GM19193 (cell line): Measurements from ENCODE around the gene TLE1.

Source experiments
- POLR2A ChIP-seq: IDR thresholded peaks from 4 replicates; pipeline ENCODE4 v1.6.1; 2011; ENCODE audit not compliant: insufficient read depth, insufficient read length; ENCODE audit errors: extremely low read depth

Gene TLE1

DNA sequence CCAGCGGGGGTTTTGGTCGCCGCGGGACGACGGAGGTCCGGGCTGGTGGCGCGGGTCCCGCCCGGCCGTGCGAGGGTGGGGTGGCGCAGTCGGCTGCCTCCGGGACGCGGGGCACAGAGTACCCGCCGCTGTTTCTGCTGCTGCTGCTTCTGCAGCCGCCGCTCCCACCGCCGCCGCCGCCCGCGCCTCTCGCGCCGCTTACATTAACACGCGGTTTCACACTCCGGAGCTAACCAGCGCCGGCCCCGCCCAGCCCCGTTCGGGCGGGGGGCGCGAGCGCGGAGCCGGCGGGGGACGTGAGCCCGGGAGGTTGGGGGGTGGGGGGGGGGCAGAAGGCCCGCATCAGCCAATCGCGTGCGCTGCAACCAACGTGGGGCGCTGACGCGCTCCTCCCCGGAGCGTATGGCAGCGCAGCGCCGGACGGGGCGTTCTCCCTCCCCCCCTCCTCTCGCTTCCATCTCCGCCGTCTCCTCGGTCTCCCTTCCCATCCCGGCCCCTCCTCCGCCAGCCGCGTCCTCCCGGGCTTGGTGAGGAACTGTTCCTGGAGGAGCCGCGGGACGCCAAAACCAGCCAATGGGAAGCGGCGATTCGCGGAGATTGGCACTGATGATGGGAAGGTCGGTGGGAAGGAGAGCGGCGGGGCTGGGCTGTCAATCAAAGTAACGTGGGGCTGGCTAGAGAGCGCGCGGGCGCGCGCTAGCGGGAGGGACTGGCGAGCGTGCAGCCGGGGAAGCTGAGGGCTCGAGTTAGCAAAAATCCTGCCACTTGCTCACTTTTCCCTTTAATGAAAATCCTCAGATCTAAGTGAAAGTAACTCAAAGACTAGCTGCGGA, at the start of gene TLE1:
Gene TLE1 (minus strand): TSS at position 205 of the 833 bp plus-strand sequence. CDS start 1,307 bp downstream, outside the sequence.
- no peak for TF ChIP-seq POLR2A

DNA sequence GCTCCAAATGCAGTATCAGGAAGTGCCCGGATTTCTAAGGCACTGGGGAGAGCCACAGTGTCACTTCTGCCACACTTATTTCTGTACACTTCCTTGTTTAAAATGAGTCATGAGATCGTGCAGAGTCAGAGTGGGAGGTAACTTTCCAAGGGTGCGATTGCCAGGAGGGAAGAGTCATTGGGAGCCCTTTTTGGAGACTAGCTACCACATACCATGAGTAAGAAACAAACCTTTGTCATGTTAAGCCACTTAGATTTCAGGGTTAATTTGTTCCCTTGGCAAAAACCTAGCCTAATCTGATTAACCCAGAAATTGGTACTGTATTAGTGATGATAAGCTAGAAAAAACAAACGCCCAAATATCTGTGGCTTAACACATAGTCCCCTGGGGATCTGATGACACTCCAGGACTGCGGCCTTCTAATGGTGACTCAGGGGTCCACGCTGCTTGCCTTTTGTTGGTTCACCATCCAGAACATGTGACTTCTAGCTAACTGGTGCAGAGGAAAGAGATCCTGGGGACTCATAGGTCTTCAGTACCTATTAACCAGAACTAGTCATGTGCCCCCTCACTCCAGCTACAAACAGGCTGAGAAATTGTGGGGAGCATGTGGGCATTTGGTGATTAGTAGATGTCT, 48.6 kb upstream of the TLE1 start:
- no peak for TF ChIP-seq POLR2A

DNA sequence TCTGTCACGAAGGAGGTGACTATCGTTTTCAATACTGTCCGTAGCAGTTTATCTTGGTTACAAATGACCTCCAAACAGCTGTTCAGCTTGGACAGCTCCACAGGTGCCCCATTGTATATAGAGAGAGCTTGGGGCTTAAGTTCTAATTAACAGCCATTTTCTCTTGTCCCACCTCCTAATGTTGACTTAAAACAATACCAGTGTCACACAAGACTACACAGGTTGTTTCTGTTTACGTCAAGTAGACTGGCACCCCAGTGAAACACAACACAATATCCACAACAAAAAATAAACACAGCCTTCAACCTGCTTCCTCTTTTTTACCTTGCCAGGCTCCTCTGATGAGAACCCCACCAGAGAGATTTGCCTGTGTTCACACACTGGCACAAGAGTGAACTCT, 39.8 kb upstream of the TLE1 start:
- no peak for TF ChIP-seq POLR2A

DNA sequence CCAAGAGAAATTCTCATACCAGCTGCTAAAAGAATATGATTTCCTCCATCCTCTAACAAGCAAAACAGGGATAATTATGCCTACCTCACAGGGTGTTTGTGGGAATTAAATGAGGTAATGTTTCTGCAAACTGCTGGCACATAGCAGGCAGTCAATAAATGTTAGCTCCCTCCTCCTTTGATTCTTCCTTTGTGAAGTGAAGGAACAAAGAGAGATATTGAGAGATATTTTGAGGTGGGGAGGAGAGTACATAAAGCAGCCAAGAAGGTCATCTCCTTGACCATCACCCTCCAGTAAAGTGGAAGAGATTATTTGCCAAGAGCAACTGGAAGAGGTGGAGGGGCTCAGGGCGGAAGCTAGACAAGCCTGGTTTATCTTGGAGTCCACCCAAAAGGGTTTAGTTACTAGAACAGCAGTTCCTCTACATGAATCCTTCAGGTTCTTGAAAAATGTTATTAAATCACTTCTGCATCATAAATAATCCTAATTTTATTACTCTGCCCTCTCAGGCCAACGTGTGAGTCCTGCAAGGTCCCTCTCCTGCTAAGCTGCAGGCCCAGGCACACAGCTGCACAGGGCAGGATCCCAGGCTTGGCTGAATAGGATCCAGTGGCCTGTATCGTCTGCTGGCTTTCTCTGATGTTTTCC, 35.0 kb upstream of the TLE1 start:
- TF ChIP-seq POLR2A: no peak

DNA sequence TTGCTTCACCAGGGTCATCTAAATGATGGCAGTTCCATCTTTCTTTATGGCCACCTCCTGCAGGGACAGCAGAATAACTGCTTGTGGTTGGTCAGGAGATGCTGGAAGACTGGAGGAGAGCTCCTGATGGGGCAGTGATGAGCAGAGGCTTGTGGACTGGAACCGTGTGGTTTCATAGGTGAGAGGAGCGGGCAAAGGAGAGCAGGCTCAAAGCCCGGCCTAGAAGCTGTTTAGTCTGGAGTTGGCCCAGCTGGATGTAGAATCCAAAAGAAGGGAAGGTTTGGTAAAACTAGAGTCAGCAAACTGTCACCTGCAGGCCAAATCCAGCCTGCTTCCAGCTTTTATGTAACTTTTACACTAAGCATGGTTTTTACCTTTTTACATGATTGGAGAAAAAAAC, 32.9 kb upstream of the TLE1 start:
- no peak for TF ChIP-seq POLR2A

DNA sequence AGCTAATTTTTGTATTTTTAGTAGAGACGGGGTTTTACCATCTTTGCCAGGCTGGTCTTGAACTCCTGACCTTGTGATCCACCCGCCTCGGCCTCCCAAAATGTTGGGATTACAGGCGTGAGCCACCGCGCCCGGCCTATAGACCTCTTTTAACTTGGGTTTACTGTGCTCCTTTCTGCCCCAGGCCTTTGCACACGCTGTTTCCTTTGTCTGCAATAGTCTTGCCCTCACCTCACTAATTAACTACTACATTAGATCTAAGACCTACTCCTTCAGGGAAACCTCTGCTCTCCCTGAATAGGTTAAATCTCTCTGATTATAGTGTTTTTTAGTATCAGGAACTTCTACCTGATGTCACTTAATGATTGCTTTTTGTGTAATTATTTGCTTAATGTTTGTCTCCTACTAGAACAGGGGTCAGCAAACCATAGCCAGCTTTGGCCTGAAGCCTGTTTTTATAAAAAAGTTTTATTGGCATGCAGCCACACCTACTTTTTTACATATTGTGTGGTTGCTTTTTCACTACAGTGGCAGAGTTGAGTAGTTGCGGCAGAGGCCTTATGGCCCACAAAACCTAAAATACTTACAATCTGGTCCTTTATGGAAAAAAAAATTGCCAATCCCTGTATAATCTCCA, 31.2 kb upstream of the TLE1 start:
- TF ChIP-seq POLR2A: no peak

DNA sequence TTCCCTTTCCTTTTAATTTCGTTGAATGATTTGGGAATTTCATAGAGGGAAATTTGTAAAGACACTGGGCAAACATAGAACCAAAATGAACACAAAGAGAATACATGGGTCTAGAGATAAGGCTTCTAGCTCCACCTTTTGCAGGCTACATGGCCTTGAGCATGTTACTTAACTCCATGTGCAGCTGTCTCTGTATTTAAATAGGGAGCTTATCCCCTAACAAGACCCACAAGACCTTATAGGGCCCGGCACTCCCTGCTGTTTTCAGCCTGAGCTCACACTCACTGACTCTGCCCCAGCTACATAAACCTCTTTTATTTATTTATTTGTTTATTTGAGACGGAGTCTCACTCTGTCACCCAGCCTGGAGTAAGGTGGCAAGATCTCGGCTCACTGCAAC, 30.6 kb upstream of the TLE1 start:
- TF ChIP-seq POLR2A: no peak

DNA sequence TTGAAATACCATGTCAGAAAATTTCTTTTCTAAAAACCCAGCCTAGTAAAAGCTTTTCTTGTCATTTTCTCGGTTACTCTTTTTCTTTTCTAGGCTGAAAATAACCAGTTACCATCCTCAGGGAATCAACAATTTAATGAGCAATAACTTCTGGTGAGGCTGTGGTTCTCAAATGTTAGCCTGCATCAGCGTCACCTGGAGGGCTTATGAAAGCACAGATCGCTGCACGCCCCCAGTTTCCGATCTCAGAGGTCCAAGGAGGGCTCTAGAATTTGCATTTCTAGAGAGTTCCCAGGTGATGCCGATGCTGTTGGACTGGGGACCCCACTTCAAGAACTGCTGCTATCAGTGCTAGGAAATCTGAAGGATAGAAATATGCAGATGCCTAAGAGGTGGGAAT, 28.9 kb upstream of the TLE1 start:
- TF ChIP-seq POLR2A: no peak

DNA sequence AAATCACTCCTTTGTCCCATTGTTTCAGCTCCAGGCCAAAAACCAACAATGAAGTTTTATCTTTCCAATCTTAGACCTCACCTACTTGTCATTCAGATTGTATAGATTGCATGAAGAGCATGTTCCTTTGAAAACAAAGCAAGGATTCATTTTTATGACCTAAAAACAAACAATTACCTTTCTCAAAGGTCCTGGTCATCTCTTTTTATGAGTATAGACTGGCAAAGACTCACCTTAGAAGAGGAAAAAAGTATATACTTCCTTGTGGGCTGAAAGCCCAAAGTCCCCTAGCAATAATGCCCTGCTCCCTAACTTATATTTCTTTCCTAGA, 28.4 kb upstream of the TLE1 start:
- TF ChIP-seq POLR2A: no peak

DNA sequence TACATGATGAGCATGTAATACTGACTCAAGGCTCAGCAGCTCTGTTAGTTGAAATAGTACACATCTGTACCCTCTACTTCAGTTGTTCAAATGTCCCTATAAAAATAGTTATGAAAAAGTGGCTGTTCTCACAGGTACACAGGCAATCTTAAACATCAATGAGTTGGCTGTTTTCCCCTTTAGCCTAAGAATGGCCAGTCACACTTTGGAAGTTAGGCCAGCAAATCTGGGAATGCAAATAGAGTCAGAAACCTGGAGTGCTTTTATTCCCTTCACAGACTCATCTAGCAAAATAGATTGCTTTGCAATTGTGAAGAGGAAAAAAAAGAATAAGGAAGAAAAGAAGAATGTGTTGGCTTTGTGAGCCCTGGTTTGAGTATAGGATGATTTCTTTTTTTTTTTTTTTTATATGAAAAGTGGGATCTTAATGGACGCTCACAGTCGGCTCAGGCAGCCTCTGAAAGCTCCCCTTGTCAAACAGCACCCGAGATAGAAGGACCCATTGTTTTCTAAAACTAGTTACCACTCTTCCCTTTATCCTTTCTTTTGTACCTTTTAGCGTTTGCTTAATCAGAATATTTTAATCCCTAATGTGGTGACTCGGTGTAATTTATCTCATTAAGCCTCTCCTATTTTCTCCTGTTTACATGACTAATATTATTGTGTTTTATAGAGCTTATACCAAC, 27.9 kb upstream of the TLE1 start:
- TF ChIP-seq POLR2A: no peak

DNA sequence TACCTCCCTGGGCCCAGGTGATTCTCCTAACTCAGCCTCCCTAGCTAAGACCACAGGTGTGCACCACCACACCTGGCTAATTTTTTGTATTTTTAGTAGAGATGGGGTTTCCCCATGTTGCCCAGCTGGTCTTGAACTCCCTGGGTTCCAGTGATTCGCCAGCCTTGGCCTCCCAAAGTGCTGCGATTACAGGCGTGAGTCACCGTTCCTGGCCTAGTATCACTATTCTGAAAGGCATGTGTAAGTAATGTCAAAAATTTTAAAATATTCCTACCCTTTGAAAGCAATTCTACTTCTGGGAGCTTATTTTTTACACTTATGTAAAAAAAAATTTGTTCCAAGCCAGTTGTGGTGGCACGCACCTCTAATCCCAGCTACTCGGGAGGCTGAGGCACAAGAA, 27.1 kb upstream of the TLE1 start:
- TF ChIP-seq POLR2A: no peak

DNA sequence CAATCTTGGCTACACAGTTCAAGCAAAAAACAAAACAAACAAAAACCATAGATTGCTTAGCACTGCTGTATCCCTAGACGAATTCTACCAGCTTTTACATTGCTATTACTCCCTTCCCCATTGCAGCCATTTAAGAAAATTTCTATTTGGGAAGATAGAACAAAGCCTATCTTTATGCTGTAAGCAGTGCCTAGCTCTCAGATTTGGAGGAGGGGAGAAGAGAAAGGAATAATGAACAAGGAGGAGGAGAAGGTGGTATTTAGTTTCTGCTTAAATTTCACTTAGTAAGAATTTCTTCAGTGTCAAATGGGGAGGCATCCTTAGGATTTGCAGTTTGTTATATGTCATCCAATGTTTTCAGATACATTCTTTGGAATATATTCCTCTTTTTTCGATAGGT, 16.2 kb upstream of the TLE1 start:
- TF ChIP-seq POLR2A: no peak

DNA sequence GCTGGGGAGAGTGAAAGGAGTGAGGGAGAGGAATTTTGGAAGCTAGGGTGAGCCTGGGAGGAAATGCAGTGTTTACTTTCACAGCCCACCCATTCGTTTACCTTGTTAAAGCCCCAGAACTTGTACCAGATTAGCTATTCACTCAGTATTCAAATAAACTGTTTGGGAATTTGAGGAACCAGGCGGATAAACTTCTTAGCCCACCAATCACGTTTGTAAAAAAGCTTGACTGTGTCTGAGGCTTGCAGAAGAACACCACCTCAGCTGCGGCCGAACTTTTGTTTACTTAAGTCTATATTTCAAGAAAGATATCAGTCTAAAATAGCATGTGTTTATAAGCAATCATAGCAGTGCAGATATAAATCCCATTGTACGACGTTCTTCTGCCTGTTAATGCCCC, 5.2 kb upstream of the TLE1 start:
- TF ChIP-seq POLR2A: no peak

DNA sequence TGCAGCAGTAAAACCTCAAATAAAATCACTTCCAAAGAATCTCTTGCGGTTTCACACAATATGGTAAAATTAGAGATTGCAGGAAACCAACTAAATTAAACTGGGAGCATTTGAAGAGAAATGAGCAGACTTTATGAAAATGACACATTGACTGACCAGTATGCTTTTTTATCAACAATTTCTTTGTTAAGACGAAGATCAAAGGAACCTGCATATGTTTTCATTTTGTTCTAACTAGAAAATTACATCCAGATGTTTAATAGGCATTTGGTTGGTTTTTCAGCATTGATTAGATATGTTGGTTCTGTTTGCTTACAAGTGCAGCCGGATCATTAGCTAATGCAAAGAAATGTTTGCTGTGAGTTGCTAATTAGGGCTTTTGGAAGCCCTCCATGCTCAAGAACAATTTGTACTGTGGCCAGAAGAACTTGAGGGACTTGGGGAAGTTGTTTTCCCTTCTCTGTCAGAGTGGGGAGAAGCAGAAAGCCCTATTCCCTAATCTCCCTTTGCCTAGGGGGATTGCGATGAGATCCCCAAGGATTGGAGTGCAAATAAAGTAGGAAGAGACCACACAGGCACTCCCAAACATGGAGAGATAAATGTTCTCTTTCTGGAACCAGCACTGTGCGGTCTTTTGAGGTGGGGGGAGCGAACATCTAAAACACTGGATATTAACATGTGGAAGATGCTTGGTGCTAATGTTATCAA, 4.5 kb upstream of the TLE1 start:
- no peak for TF ChIP-seq POLR2A
